ENCODE measurements around the gene CYP26B1. TPM values are rescaled to one million over a fixed set of nuclear protein-coding genes. Genes with fewer than 3 reads are reported as not detected.
A peak's percentile ranks its signal among the peaks of the same experiment; 100 is the strongest.

The CYP26B1 gene
- total RNA-seq, 1 donor, result 0.81 TPM

DNA sequence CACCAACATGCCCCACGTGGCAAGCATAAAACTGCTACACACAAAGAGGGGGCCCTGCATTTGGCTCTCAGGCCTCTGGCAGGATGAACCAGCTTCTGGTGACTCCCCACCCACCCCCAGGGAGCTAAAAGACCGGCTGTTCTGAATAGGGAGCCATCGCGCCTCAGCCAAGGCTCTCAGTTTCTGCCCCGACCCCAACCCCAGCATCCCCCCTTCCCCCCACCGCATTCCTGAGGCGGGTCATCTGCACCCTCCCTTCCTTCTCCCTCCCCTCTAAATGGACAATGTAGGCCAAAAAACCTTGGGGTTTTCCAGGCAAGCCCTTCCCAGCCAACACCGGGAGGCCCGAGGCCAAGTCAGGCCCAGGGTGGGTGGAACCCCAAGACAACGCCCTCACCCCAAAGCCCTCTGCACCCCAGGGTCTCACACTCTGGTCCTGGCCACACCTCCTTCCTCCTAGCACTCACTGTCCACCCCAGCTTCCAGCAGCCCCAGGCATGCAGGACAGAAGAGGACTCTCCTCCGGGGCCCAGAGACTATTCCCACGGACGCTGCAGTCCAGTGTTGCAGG, 5.7 kb downstream of the CYP26B1 start:
- DNase-seq (ENCODE audit: low read depth in 2 of 3, low spot score in 2 of 3), result no peak

DNA sequence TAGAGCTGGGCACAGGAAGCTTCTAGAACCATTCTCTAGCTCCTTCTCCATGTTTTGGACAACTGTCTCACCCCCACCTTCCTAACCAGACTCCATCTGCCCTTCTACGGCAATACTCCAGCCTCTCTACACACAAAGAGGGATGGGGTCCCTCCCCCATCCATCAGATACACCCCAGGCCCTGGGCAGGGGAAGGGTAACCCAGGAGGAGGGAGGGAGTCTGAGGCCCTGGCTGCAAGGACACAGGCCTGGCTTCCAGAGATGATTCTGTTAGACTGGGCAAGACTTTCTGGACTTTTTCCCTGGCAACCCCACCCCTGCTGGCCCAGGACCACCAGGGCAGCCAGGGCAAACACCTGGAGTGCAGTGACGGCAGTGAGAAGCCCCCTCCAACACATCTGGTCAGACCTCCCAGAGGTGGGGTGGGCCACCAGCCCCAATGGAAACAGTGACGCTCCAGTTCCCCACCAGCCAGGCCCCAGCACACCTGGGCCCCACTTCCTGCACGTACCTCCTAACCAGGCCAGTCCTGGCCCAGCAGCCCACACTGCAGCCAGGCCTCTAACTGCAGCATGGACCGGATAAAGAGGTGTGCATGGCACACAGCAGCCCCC, 6.5 kb downstream of the CYP26B1 start:
- DNase-seq (ENCODE audit: low read depth in 2 of 3, low spot score in 2 of 3), result no peak

DNA sequence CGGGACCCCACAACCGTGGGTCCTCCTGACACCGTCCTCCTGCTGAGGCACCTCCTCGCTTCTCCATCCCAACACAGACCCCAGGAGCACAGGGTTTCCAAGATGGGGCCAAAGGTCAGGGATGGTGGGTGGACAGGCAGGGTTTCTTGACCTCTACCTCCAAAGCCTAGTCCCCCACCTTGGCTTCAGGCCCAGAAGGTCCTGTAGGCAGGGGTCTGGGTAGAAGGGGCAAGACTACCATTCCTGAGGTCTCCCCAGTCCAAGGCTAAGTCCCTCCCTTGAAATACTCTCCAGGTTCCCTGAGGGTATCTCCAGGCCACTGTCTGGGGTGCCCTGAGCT, 7.1 kb downstream of the CYP26B1 start:
- no peak for DNase-seq (ENCODE audit: low read depth in 2 of 3, low spot score in 2 of 3)

DNA sequence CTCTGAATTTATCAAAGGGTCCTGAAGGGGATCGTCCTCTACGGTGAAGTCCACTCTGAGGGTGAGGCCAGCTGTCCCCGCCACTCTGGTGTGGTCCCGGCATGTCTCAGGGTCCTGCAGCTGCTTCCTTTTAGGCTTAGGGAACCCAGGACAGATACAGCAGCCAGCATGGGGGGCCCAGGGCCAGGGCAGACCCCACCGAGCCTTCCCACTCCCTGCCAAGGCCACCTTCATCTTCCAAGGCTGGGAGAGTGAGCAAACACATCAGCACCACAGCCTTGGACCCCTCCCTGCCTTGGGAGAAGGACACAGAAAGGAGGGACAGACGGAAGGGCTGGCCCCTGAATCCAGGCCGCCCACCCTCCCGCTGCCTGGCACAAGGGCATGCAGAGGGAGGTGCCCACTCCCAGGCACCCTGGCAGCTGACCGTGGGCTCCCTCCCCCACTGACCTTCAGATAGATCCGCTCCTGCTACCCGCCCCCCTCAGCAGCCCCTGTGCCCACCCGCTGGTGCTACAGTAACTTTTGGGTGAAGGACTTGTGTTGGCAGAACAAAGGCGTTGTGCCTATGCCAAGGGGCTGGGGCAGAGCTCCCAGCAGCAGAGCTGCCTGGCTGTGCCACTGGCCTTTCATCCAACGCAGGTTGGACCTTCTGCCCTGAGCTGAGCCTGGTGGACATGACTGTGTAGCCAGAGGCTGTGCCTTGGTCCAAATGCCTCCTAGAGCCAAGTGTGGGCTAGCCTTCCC, 7.6 kb downstream of the CYP26B1 start:
- DNase-seq (ENCODE audit: low read depth in 2 of 3, low spot score in 2 of 3), result no peak

DNA sequence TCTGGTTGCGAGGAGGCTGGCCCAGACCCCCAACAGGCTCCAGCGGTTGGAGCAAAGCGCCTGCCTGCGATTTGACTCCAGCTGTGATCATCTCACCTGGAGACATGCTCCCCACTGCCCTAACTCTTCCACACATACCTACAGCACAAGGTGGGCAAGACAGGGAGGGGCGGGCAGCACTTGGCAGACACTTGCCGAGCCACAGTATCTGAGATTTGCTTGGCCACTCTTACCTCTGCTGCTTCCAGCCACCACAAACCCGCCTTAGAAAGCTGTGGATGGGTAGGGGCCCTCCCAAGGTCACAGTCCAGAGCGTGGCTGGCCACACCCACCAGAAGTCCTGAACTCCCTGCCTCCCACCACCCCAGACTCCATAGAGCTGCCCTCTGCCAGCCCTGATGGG, 8.2 kb downstream of the CYP26B1 start:
- DNase-seq (ENCODE audit: low read depth in 2 of 3, low spot score in 2 of 3), result no peak

DNA sequence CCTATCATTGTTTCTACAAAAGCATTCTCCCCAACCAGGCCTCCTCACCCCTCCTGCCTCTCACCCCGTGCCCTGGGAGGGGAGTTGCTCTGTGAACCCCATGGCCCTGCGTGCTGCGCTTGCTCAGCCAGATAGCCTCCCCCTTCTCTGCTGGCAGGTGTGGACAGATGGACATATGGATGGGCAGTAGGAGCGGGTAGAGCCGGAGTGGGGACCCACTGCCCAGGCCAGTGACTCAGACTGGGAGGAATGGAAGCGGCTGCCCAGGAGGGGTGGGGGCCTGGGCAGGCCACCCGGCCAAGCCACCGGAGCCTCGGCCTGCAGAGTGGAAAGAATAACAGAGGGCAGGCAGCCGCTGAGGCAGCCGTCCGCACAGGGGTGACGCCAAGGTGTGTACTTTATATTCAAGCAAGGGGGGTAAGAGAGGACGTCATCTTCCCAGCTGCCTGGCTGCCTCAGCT, 8.7 kb downstream of the CYP26B1 start:
- DNase-seq (ENCODE audit: low read depth in 2 of 3, low spot score in 2 of 3), result no peak

DNA sequence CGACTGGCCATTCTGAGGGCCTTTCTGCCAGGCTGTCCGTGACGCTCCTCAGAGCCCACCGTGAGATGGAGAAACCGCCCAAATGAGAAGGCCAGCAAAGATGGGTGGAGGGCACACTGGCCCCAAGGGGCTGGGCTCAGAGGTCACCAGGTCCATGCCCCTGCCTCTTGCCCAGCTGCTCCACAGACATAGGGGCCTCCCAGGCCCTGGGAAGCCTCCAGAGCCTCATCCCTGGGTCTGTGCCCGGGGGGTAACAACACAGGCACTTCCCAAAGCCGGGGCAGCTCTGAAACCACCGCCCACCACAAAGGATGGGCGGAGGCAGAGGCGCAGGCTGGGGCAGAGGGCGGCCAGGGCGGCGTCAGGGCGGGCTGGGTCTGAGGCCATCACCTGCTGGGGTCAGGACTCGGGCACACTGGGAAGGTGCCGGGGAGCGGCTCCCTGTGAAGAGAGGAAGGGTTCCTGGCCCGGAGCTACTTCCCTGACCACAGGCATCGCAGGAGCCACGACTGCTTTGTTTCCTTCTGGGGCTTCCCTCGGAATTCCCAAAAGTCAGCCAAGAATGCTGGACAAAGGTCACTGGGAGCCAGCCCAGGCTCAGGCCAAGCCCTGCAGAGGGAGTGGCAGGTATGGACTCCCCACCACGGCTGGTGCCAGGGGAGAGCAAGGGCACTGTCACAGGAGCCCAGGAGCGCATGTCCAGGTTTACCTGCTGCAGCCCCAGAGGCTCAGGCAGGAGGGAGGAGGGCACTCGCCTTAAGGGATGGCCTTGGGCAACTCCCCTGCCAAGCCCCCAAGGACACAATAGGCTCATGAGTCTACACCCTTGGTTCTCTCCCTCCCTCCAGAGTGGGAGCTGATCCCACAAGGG, 9.4 kb downstream of the CYP26B1 start:
- no peak for DNase-seq (ENCODE audit: low read depth in 2 of 3, low spot score in 2 of 3)

DNA sequence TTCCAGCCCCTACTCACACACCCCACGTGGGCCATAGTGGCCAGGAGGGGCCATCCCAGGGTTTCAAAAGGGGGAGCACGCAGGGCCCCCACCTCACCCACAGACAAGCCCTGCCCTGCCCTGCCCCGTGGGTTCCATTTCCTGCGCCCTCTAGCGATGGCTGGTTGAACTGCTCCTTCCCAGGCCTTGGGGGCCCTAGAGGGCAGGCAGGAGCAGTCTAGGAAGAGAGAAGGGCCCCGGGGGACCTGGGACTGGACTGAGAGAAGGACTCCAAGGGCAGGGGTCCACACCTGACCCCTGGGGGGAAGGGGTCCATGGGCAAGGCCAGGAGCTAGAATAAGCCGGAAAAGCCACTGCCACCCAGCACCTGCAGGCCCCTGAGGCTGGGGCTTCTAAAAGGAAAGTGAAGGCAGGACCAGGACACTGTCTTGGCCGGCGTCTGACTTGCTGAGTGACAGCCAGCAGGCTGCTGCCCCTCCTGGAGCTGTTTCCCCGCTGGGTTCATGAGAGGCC, 10.1 kb downstream of the CYP26B1 start:
- peak in 1 of 3 donors; percentile 67 for DNase-seq (ENCODE audit: low read depth in 2 of 3, low spot score in 2 of 3)

DNA sequence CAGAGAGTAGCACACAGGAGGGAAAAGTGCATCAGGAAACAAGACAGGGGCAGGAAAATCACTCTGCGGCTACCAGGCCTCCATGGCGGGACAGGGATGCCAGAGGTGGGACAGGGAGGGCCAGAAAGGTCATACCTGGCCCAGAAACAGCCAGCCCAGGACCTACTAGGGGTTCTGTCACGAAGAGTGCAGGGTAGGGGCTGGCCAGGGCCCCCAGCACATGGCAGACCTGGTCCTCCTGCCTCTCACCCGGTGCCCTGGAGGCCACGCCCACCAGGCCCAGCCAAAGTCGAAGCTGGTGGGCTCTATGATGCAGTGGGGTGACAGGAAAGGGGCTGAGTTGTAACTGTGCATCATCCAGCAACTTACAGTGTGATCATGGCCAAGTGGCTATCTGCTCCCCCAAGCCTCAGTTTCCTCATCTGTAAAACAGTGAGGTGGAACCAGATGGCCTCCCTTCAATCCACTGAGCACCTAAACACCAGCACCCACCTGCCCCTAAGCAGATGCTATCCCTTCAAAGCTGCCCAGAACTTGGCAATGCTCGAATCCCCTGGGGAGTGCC, 10.6 kb downstream of the CYP26B1 start:
- no peak for DNase-seq (ENCODE audit: low read depth in 2 of 3, low spot score in 2 of 3)

DNA sequence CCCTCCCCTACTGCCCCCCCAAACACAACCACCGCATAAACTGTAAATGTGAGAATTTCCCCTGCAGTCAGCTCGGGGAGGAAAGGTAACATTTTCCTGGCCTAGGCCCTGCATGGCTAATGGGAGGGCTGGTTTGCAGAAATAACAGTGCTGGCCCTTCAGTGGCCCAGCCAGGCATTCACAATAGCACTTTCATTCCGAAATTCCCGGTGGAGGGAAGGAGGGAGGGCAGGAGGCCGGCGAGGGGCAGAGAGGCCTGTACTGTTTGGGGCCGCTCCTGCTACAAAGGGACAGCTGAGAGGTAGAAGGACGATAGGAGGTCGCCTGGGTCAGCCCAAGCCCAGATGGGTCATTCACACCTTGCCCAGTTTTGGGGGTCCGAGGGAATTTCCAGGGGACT, 11.3 kb downstream of the CYP26B1 start:
- no peak for DNase-seq (ENCODE audit: low read depth in 2 of 3, low spot score in 2 of 3)

DNA sequence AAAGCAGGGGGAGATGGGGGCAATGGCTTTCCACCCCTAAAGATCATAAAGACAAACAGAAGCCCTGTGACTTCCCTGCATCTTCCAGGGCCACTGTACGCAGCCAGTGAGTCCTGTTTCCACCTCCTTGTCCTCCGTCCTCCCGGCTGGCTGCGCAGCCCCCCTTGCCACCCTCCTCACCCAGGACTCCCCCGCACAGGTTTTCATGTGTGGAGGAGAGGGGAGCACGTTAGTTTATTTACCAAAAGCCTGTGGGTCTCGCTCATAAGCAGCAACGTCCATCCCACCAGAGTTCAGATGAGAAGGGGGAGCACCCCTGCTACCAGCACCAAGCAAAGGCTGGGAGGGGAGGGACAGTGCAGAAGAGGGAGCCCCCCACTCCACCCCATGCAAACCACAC, 11.7 kb downstream of the CYP26B1 start:
- DNase-seq (ENCODE audit: low read depth in 2 of 3, low spot score in 2 of 3), result no peak

DNA sequence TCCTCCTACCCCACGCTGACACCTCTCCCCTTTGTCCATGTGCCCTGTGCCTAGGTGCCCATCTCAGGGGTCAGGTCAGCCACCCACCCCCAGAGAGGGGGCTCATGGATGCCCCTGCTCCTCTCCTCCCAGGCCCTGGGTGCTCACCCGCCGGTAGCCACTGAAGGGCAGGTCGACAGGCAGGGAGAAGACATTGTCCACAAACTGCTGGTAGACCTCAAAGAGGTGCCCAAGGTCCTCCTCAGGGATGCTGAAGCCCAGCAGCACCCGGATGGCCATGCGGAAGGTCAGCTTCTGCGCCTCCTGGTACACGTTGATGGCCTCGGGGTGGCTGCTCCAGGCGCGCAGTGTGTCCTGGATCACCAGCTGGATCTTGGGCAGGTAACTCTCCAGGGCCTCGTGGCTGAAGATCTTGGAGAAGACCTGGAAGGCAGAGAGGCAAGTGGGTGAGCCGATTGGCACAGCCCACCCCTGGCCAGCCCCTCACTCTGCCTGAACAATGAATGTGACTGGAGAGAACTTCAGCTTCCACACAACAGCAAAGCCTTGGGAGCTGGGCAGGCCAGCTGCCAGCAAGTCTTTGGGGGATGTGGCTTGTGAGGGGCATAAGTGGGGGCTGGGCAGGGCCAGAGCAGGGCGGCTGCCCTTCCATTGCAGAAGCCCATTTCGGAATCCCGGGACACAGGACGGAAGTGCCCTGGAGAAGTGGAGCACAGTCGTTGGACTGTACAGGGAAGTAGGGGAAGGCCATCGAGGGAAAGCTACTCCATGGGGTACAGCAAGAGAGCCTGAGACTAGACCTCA, 12.5 kb downstream of the CYP26B1 start:
- no peak for DNase-seq (ENCODE audit: low read depth in 2 of 3, low spot score in 2 of 3)

DNA sequence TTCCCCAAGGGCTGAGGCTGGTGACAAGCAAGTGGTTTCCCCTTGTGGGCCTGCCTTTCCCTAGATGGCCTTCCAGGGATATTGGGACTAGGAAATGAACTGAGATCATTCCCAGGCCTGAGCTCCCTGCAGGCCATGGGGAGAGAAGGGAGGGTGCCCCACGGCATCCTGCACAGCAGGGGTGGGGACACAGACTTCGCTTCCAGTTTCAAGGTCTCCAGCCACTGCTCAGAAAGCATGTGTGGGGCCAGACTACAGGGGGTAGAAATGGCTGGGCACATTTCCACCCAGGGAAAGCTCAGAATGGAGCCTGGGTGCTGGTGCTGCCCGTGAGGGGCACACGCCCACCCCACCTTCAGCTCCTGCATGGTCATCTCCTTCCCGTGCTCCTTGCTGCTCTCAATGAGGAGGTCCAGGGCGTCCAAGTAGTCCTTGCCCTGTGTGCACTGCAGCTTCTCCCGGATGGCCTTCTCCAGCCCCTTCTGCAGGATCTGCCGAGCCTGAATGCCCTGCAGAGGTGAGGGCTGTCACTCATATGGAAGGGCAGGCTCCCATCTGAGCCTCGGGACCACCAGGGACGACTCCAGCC, 13.2 kb downstream of the CYP26B1 start:
- DNase-seq (ENCODE audit: low read depth in 2 of 3, low spot score in 2 of 3), result no peak

DNA sequence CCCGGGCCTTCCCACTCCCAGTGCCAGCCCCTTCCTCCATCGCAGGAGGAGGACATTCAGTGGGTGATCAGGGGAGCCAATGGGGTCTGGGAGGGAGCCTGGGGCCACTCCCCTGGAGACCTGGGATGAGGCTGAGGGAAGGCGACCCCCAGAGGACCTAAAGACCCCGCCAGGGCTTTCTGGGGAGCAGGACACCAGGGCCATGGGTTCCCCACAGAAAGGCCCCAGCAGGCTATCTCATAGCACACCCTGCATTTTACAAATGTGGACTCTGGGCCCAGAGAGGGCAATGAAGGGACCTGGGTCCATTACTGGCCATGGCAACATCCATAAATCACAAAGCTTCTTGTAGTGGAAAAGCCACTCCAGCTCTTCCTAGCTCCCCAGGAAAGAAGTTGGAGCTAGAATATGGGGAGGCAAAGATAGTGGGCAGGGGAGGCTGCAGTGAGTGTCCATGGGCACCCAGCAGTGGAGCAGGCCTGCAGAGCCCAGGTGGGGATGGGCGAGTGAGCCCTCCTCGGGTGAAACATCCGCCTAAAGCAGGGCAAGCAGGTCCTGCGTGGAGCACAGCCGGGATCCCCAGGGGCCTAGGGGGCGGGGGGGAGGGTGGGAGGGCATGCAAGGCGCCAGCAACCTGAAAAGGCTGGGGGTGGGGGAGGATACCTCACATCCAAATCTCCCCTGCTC, 13.8 kb downstream of the CYP26B1 start:
- DNase-seq (ENCODE audit: low read depth in 2 of 3, low spot score in 2 of 3), result no peak

DNA sequence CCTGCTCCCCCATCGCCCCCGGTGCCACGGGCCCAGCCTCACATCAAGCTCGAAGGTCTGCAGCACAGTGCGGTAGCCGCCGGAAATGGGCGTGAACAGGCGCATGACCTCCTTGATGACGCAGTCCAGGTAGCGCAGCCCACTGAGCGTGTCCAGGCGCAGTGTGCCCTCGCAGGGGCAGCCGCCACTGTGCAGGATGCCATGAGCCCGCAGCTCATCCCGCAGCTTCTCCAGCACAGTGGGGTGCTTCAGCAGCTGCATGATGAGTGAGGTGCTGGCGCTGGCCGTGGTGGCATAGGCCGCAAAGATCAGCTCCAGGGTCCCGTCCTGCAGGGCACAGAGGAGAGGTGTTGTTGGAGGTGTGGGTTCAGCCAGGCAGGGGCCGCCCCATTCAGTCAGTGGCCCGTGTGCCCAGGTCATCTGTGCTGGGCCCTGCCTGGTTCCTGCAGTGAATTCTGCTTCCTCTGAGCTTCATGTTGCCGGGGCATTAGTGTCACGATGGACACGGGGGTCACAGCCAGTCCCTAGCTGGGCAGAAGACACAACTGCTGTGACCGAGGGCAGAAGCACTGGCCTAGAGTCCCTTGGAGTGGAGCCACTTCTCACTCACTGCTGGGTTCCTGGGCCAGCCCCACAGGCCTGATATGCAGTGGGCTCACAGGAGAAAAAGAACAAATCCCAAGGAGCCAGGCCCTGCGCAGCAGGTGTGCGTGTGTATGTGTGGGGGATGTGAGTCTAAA, 14.5 kb downstream of the CYP26B1 start:
- no peak for DNase-seq (ENCODE audit: low read depth in 2 of 3, low spot score in 2 of 3)

DNA sequence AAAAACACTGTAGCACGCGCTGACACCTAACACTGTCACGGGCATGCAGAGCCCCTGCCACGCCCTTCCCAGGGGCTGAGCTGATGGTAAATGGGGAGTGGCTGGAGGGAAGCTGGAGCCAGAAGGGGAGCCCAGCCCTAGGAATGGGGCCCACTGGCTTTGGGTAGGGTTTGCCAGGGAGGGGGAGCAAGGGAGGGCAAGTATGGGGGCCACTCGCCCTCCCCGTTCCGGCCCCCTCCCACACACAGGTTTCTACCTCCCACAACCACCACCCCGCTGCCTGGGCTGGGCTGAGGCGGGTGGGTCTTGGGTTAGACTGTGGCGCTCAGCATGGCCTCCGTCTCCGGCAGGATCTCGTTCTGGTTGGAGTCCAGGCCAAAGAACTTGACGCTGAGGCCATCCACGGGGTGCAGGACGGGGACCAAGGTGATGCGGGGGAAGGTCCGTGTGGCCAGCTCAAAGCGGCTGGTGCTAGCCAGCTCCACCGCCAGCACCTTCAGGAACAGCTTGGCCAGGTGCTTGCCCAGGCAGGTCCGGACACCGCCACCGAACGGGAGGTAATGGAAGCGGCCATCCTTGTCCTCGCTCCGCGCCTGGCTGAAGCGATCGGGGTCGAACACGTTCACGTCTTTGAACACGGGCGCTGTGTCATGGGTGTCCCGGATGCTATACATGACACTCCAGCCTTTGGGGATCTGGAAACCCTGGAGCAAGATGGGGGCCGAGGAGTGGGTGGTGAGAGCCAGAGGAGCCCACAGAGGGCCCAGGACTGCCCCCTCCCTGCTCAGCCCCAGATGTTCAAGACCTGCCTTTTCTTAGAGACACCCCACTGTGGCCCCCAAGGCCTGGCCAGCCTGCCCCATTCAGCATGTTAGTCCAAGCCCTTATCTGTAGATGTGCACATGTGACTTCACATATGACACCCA, 15.5 kb downstream of the CYP26B1 start:
- DNase-seq (ENCODE audit: low read depth in 2 of 3, low spot score in 2 of 3), result no peak

DNA sequence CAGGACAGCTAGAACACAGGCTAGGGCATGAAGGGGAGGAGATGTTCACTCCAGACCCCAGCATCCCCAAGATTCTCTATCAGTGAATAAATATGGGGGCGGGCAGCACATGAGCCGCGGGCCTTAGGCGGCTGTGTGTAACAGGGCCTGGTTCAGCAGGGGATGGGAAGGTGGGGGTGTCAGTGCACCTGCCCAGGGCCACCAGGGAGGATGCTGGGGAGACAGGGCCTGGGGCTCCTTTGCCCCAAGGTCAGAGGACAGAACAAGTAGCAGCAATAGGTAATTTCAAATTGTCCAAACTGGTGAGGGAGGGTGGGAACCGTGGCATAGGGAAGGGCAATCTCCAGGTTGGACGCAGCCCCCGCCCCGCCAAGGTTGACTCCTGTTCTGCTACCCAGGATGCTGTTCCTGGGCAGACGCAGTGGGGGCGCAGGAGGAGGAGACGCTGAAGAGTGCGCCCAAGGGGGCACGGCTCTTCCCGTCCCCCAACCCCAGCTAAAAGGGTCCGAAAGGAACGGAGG, 16.2 kb downstream of the CYP26B1 start:
- DNase-seq (ENCODE audit: low read depth in 2 of 3, low spot score in 2 of 3), result no peak

Measured in hematopoietic multipotent progenitor cell (in vitro differentiated cells).